HEK293 (cell line): Measurements from ENCODE around the gene RBP7.

Source experiments
- KLF10 ChIP-seq: fragments of 450-650 bp; IDR thresholded peaks from 2 replicates; pipeline ENCODE4 v1.5.1; 2018; ENCODE audit warnings: missing biosample characterization, mild to moderate bottlenecking, missing genetic modification characterization
- MZF1 ChIP-seq: fragments of 450-650 bp; formaldehyde crosslinking; IDR thresholded peaks from 2 replicates; pipeline ENCODE4 v1.5.1; 2017; ENCODE audit warnings: missing biosample characterization, missing genetic modification characterization, borderline replicate concordance
- ZFP69B ChIP-seq: fragments of 450-650 bp; formaldehyde crosslinking; IDR thresholded peaks from 2 replicates; pipeline ENCODE4 v1.5.1; 2016; ENCODE audit warnings: missing biosample characterization, missing genetic modification characterization
- ZNF2 ChIP-seq: fragments of 450-650 bp; formaldehyde crosslinking; IDR thresholded peaks from 2 replicates; pipeline ENCODE4 v1.5.1; 2016; ENCODE audit warnings: missing biosample characterization, missing genetic modification characterization
- ZNF670 ChIP-seq: fragments of 450-650 bp; formaldehyde crosslinking; IDR thresholded peaks from 2 replicates; pipeline ENCODE4 v1.5.1; 2016; ENCODE audit warnings: missing biosample characterization, missing genetic modification characterization, low read depth
- TF ChIP-seq, protein P1 (sequence below): fragments of 450-650 bp; formaldehyde crosslinking; IDR thresholded peaks from 2 replicates; pipeline ENCODE4 v1.5.1; 2016; ENCODE audit warnings: missing biosample characterization, missing genetic modification characterization
- TF ChIP-seq, protein P2 (sequence below): fragments of 450-650 bp; formaldehyde crosslinking; IDR thresholded peaks from 2 replicates; pipeline ENCODE4 v1.5.1; 2016; ENCODE audit warnings: missing biosample characterization, missing genetic modification characterization
- TF ChIP-seq, protein P3 (sequence below): fragments of 450-650 bp; formaldehyde crosslinking; IDR thresholded peaks from 2 replicates; pipeline ENCODE4 v1.5.1; 2017; ENCODE audit warnings: missing biosample characterization, missing genetic modification characterization
- TF ChIP-seq, protein P4 (sequence below): fragments of 450-650 bp; formaldehyde crosslinking; IDR thresholded peaks from 2 replicates; pipeline ENCODE4 v1.5.1; 2016; ENCODE audit warnings: missing biosample characterization, missing genetic modification characterization

DNA sequence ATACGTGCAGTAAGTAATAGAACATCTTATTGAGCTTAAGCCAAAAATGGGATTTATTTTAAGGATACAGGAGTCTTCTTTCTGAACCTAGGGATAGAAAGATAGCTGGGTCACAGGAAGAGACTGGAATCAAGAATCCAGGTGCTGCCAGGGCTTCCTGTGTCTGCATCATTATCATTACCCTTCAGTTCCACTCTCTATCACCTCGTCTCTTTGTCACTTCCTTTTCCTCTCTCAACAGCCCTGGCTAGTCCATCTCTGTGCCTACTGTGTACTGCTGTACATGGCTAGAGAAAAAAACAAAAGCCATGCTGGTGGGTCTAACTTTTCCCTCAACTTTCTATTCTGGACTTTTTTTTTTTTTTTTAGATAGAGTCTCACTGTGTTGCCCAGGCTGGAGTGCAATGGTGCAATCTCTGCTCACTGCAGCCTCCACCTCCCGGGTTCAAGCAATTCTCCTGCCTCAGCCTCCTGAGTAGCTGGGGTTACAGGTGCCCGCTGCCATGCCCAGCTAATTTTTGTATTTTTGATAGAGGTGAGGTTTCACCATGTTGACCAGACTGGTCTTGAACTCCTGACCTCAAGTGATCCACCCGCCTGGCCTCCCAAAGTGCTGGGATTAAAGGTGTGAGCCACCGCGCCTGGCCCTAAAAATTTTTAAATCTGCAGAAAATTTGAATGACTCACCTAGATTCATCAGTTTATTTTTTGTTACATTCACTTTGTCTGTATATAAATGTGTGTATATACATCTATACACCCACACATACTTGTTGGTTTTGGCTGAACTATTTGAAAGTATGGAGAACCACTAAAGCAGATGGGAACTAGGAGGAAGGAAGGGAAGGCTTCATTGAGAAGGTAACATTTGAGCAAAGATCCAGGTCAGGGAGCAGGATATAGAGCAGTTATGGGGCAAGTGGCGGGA, 67.7 kb downstream of the RBP7 start:
- TF ChIP-seq KLF10 (tag by site-specific recombination) (no peak), ZFP69B (tag by site-specific recombination) (no peak), ZNF2 (no peak), ZNF670 (tag by site-specific recombination) (no peak), MZF1 (tag by site-specific recombination) (no peak)
- TF ChIP-seq, protein P1, sequence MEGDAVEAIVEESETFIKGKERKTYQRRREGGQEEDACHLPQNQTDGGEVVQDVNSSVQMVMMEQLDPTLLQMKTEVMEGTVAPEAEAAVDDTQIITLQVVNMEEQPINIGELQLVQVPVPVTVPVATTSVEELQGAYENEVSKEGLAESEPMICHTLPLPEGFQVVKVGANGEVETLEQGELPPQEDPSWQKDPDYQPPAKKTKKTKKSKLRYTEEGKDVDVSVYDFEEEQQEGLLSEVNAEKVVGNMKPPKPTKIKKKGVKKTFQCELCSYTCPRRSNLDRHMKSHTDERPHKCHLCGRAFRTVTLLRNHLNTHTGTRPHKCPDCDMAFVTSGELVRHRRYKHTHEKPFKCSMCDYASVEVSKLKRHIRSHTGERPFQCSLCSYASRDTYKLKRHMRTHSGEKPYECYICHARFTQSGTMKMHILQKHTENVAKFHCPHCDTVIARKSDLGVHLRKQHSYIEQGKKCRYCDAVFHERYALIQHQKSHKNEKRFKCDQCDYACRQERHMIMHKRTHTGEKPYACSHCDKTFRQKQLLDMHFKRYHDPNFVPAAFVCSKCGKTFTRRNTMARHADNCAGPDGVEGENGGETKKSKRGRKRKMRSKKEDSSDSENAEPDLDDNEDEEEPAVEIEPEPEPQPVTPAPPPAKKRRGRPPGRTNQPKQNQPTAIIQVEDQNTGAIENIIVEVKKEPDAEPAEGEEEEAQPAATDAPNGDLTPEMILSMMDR (tag by site-specific recombination) = no peak
- TF ChIP-seq, protein P2, sequence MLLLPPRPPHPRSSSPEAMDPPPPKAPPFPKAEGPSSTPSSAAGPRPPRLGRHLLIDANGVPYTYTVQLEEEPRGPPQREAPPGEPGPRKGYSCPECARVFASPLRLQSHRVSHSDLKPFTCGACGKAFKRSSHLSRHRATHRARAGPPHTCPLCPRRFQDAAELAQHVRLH (tag by site-specific recombination) = no peak
- TF ChIP-seq, protein P3, sequence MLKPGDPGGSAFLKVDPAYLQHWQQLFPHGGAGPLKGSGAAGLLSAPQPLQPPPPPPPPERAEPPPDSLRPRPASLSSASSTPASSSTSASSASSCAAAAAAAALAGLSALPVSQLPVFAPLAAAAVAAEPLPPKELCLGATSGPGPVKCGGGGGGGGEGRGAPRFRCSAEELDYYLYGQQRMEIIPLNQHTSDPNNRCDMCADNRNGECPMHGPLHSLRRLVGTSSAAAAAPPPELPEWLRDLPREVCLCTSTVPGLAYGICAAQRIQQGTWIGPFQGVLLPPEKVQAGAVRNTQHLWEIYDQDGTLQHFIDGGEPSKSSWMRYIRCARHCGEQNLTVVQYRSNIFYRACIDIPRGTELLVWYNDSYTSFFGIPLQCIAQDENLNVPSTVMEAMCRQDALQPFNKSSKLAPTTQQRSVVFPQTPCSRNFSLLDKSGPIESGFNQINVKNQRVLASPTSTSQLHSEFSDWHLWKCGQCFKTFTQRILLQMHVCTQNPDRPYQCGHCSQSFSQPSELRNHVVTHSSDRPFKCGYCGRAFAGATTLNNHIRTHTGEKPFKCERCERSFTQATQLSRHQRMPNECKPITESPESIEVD (tag by site-specific recombination) = no peak
- TF ChIP-seq, protein P4, sequence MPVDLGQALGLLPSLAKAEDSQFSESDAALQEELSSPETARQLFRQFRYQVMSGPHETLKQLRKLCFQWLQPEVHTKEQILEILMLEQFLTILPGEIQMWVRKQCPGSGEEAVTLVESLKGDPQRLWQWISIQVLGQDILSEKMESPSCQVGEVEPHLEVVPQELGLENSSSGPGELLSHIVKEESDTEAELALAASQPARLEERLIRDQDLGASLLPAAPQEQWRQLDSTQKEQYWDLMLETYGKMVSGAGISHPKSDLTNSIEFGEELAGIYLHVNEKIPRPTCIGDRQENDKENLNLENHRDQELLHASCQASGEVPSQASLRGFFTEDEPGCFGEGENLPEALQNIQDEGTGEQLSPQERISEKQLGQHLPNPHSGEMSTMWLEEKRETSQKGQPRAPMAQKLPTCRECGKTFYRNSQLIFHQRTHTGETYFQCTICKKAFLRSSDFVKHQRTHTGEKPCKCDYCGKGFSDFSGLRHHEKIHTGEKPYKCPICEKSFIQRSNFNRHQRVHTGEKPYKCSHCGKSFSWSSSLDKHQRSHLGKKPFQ = no peak
